Left ventricle myocardium superior (tissue), 1 donor: ENCODE data around the gene AIDA. TPM values are rescaled to one million over a fixed set of nuclear protein-coding genes. Genes with fewer than 3 reads are reported as not detected.
A peak's percentile ranks its signal among the peaks of the same experiment; 100 is the strongest.

Experiments used
- ATAC-seq: fragments of 200-7000 bp; cut with Tn5 transposase; one replicate; pipeline ENCODE4 v1.9.1; 2020; ENCODE audit warnings: mild to moderate bottlenecking, moderate library complexity
- DNase-seq: peaks from one replicate; pipeline ENCODE4 v3.0.0-alpha.2; 2020
- intact Hi-C: fragments of 100-400 bp; cut with micrococcal nuclease; formaldehyde crosslinking; loops from one replicate; pipeline ENCODE4 v1.11.0; 2022
- total RNA-seq: library from RNA; stranded (reverse); fragmentation: NEBNext Ultra II Directional; extraction: Animal tissue kit (Norgen Biotek cat#: 25700); gene quantifications from one replicate; pipeline ENCODE4 v1.2.1, GENCODE V29; 2021
- donor health status: DM: no; HTN: yes; CAD: no; lungs with severe emphysema.

Gene AIDA
- total RNA-seq, 1 donor from 2014 or later = 52.7 TPM

DNA sequence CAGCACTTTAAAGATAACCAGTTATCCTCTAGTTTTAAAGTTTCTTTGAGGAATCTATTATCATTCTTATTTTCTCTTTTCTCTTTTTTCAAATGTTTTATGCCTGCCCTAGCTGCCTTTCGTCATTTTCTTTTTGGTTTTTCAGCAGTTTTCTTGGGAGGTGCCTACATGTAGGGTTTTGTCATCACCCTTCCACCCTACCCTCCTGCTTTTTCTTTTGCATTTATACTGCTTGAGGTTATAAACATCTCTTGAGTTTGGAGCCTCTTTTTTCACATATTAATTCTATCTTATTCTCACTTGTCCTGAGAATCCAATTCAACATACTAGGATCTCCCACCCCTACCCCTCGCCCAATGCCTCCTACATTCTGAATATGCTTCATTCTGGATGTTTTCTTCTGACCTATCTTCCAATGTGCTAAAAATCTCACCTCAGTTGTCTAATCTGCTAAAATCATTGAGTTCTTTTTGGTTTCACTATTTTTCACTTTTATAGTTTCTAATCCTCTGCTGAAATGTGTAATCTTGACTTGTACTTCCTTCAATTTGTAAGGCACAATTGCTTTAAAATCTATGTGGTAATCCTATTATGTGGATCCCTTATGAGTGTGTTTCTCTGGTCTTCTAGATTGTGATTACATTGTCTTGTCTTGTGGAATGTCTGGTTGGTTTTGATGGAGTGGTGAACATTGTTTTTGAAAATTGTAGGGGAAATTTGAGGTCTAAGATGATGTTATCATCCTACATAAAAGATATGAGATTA lies 55.7 kb downstream of the AIDA start:
- intact Hi-C loops = loop anchor here (10.0 kb wide), 1 partner anchor 68 kb away; no protein-coding TSS in a partner anchor
- ATAC-seq = no peak
- no peak for DNase-seq

DNA sequence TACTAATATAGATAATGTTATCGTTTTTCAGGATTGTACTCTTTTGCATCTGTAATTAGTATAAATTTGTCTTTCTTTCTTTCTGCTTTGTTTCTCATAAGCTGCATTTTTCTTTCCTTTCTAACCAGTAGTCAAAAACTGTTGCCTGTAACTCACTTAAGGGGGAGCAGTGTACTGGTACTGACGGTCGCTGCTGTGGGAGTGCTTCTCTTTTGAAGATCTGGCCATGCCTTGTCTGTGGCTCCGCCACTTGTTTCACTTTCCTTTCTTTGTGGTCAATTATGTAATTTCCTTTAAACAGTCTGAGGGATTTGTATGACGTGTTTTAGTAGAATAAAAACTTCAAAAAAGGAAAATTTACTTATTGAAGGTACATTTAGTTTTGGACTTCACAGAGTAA lies 57.4 kb downstream of the AIDA start:
- DNase-seq (no peak), ATAC-seq (peak; percentile 45)
- intact Hi-C loops = loop anchor here (10.0 kb wide), 1 partner anchor 70 kb away; no protein-coding TSS in a partner anchor

DNA sequence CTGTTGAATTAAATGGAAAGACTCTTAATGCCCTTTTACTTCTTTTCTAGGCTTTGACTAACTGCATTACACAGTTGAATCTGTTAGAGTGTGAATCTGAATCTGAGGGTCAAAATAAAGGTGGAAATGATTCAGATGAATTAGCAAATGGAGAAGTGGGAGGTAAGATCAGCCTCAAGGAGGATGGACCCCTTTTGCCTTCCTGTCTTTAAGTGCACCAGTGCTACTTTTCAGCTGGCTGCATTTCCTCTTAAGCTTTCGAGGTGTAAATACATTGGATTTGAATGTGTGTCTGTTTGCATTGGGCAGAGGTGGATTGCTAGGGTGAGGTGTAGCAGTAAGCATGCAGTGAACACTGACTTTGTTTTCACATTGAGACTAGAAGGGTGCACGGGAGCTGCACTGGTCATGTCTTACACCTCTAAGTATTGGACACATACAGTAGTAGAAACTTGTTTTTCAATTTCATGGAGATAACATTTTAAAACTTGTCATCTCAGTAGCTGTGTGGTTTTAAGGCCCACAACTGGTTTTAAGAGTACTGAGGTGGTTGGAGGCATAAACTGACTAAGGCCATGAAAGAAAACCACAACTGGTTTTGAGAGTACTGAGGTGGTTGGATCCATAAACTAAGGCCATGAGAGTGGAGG lies 59.0 kb downstream of the AIDA start:
- DNase-seq = no peak
- ATAC-seq = no peak
- intact Hi-C loops = loop anchor here (10.0 kb wide), 1 partner anchor 71 kb away; no protein-coding TSS in a partner anchor

DNA sequence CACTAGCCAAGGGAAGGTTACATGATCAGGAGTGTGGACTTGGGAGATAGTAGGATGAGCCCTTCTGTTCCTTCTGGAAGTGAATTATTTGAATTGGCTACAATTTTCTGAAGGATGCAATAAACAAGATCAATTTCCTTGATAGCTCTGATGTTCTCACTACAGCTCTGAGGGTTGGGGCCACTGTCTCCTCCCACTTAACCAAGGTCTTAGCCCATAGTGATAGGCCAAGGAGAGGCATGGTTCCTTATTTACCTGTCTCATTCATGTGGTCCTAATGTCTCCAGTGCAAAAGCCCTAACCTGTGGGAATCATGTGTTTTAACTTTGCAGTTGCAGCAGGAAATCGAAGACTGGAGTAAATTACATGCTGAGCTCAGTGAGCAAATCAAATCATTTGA lies 59.6 kb downstream of the AIDA start:
- intact Hi-C loops = loop anchor here (10.0 kb wide), 1 partner anchor 72 kb away; no protein-coding TSS in a partner anchor
- DNase-seq = no peak
- ATAC-seq = no peak

DNA sequence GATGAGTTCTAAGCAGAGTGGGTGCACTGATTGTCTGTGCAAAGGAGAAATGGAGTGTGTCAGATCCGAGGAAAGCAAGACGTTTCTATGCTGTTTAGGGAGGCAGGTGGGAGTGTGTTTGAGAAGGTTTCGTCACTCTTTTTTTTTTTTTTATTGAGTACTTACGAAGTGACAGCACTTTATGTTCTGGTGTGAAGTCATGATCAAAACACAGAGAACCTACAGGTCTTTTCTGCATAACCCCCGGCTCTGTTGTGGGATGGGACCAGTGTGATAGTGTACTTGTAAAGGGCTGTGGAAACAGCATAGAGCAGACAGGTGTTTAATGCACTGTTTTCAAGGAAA lies 67.7 kb downstream of the AIDA start:
- DNase-seq = no peak
- intact Hi-C loops = no loop called here
- ATAC-seq = no peak

DNA sequence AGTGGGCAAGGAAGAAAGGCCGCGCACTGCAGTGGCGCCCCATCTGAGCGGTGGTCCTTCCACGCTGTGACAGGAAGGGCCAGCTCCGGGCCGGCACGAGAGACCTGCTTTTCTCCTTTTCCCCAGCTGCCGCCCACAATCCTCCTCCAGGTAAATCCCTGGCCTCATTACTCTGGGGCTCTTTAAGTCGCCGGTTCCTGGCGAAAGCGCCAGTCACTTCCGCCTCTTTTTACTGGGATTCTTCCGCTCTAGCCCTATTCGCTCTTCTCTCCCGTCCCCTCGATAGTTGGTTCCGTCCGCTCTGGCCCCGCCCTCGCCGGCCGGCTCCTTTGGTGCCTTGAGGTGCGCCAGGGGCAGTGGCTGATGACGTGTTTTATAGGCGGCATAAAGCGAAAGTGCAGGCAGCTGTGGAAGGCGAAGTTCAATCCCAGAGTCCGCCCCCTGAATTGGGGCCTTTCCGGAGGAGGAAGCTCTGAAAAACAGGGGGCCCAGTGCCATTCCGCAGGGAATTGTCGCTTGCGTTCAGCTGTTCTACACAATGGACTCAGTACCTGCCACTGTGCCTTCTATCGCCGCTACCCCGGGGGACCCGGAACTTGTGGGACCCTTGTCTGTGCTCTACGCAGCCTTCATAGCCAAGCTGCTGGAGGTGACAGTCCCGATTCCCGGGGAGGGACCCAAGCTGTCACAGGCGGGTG lies 68.2 kb downstream of the AIDA start:
- ATAC-seq (peak; percentile 100), DNase-seq (peak; percentile 97)
- intact Hi-C loops = no loop called here

DNA sequence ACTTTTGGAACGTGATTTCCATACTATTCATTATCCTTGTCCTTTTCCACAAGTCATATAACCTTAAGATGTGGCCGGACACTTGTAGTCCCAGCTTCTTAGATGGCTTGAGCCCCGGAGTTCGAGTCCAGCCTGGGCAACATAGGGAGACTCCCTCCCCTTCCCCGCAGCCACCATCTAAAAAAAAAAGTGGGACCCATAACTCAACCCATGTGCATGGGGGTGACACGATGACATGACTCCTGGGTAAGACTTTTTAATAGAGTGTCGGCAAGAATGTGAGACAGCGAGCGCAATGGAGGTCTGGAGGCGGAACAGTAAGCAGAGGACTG lies 68.7 kb downstream of the AIDA start:
- ATAC-seq (no peak), DNase-seq (peak; percentile 28)
- intact Hi-C loops = no loop called here

DNA sequence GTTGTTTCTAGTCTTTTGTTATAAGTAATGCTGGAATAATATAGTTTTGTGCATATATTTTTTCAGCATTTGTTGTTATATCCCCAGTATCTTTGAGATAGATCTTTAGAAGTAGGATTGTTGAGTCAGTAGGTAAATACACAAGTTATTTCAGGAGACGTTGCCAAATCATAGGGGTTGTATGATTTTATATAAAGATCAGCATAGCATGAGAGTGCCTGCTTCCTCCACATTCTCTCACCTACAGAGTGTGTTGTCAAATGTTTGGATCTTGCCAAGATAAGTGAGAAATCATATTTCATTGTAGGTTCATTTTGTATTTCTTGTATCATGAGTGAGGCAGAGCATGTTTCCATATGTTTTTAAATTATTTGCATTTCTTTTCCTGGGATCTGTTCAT lies 69.8 kb downstream of the AIDA start:
- intact Hi-C loops = no loop called here
- no peak for ATAC-seq
- no peak for DNase-seq

DNA sequence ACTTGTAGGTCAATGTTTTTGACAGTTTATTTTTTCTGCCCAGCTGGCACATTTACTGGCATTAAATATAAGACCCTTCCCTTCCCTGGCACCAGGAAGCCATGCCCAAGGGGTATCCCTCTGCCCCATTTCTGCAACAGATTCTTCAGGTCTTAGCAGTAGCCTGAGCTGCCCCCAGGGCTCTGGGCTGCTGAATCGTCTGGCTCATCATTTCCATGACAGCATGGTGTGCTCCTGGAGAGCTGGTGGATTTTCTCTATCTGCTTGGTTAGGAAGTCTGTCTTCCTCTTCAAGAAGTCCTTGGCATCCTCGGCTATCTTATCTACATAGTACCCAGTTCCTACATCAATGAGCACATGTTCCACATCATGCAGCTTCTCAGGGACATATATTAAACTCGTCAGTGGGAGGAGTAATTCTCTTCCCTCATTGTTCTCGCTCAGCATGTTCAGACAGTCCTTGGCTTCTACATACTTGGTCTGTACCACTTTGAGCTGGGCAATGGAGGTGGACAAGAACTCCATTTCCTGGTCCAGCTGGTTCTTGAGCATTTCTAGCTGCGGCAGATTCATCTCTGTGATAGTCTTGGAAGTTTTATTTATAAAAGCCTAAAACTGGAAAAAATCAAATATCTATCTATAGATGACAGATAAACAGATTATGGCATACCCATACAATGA lies 70.9 kb downstream of the AIDA start:
- ATAC-seq (no peak), DNase-seq (no peak)
- intact Hi-C loops = no loop called here

DNA sequence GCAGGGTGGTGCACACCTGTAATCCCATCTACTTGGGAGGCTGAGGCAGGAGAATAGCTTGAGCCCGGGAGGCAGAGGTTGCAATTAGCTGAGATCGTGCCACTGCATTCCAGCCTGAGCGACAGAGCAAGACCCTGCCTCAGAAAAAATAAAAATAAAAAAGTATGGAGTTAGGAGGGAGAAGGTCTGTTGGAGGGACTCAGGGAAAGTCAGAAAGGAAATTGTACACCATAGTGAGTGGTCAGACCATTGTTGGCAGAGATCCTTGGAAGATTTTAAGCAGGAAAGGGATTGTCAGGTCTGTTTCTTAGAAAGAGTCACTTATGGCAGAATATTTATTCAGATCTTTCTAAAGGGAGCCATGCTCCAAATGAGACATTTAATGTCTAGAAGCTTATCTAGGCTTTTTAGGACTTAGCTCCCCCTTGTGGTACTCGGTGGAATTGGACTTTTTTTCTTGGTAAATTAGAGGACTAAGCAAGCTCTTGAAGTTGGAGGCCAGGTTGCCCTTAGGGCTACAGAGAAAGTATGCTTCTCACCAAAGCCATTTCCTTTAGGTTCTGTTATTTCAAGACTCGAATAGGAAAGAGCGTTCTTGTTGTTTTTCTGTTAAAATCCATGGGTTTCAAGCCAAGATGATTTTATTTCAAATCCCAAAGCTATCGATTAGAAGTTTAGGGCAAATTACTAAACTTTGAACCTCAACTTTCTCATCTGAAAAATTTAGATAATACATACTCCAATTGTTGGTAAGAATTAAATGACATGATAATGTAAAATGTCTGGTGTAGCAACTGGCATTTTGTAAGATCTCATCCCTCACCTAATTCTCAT lies 77.9 kb downstream of the AIDA start:
- intact Hi-C loops = loop anchor here (5.0 kb wide), 1 partner anchor 167 kb away; no protein-coding TSS in a partner anchor
- DNase-seq = no peak
- peak; percentile 72 for ATAC-seq

DNA sequence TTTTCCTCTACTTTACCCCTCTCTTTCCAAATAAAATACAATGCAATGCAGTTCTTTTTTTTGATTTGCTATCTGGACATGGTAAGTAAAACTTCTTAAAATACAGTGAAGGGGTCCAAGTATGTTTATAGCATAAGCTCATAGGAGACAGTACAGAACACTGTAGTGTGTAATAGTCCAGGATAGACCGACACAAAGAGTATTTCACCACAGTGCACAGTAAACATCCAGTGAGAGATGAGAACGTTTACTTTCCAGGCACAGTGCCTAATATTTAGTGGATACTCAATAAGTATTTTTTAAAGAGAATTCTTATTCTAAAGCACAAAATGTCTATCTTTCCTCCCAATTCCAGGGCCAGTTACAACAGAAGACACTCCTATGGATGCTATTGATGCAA lies 79.5 kb downstream of the AIDA start:
- intact Hi-C loops = loop anchor here (5.0 kb wide), 1 partner anchor 165 kb away; no protein-coding TSS in a partner anchor
- no peak for ATAC-seq
- DNase-seq = no peak

DNA sequence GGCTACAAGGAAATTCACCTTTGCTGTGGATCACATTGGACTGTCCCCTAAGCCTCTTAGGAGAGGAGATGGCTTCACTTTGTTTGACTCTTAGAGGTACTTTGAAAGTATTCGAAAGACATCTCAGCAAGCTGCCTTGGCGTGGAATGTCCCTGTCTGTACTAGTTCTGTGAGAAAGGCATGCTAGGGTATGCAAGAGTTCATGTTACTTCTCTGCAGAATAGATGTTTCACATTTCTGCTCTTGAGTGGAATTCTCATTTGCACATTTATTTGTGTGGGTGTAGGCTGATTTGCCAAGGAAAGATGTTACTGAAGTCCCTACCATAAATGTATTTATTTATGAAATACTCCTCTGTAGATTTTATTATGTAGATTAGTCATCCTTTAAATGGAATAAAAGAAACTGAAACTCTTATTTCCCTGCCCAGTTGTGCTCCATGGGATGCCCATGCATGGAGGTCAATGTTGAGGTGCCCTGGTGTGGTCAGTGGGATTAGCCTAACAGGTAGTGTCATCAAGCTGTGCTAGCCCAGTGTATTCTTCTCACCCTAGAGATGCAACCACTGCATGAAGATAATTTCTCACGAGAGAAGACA lies 80.6 kb downstream of the AIDA start:
- no peak for ATAC-seq
- no peak for DNase-seq
- intact Hi-C loops = loop anchor here (5.0 kb wide), 1 partner anchor 164 kb away; no protein-coding TSS in a partner anchor

DNA sequence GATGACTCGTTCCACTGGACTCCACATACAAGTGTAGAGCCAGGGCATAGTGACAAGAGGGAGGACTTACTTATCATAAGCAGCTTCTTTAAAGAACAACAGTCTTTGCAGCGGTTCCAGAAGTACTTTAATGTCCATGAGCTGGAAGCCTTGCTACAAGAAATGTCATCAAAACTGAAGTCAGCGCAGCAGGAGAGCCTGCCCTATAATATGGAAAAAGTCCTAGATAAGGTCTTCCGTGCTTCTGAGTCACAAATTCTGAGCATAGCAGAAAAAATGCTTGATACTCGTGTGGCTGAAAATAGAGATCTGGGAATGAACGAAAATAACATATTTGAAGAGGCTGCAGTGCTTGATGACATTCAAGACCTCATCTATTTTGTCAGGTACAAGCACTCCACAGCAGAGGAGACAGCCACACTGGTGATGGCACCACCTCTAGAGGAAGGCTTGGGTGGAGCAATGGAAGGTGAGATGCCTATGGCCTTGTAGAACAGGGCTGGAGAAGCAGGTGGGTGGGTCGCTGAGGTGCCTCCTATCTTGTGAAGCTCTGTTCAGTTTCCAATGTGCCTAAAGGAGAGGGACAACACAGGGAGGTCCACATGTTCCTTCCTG lies 82.3 kb downstream of the AIDA start:
- intact Hi-C loops = loop anchor here (5.0 kb wide), 1 partner anchor 163 kb away; no protein-coding TSS in a partner anchor
- no peak for ATAC-seq

DNA sequence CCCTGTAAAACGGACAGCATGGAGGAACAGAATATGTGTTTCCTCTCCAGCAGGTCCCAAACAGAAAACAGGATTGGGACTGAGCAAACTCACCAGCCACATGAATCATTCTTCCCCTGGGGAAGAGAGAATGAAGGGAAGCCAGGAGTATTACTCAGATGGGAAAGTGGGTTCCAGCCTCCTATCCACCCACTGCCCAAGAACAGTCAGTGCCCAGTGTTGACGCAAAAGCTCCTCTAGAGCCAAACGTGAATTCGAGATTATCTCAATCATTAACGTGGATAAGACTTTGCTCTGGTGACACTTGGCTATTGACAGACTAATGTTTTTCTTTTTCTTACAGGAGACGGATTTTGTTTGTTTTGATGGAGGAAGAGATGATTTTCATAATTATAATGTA lies 85.1 kb downstream of the AIDA start:
- ATAC-seq (peak; percentile 85), DNase-seq (no peak)
- intact Hi-C loops = no loop called here

More for the DNA sequence above, 82.3 kb downstream of the AIDA start:
- DNase-seq = no peak

DNA sequence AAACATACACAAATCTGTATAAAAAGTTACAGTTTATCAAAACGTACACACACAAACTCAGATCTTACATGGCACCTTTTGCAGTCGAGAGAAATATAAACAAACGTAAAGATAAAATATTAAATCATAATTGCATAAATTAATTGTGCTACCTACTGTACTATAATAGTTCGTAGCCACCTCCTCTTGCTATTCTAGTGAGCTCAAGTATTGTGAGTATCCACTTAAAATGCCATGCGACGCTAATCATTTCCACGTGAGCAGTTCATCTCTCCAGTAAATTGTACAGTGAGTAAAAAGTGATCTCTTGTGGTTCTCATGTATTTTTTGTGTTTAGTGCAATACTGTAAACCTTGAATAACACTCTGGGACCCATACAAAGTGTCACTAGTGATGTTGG lies 88.1 kb downstream of the AIDA start:
- DNase-seq = no peak
- intact Hi-C loops = no loop called here
- peak; percentile 71 for ATAC-seq

DNA sequence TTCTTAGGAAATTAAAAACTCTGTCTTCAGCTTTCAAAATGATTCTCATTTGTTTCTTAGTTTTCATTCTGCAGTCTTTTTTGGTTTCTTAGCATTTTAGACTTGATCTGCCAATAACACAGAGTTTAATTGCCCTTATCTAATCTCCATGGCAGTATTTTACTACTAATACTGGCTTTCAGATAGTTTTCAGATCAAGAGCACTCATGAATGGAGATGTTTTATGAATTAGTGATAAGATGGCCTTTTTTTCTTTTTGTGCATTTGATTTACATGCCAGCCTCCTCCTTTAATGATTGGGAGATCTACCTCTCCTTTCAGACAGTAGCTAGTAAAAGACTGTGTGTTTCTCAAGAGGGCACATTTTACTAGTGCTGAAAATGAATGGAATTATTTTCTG lies 88.8 kb downstream of the AIDA start:
- intact Hi-C loops = no loop called here
- ATAC-seq (no peak), DNase-seq (no peak)

DNA sequence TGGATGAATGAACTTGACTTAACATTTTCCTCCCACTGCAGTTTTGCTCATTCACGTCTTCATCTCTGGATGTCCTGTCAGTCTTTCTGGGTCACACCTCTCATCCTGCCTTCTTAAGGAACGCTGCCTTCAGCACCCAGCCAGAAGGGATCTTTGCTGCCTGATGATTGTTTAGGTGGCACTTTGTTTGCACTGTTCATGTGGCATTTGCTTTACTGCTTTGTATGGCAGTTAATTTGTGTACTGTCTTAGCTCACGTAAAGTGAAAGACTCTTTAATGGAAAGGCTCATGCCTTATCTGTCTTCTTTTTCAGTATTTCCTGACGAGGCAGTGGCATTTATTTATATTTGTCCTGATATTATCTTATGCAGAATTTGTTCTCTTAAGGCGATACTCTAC lies 89.5 kb downstream of the AIDA start:
- no peak for DNase-seq
- ATAC-seq = no peak
- intact Hi-C loops = no loop called here

DNA sequence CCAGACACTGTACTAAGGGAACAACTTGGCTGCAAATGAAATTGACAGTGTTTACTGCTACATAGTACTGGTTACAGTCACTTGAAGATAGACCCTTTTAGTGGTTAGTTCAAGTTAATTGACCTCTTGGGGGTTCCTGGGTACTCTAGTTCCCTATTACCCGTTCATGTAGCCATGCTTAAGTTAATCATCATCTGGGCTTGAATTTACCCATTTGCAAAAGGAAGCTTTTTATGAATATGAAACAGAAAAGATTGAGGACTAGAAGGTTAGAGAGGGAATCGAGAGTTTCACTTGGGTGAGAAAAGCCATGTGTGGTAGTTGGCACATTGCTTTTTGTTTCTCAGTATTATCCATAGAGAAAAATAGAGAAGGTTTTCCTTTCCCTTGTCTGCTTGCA lies 91.7 kb downstream of the AIDA start:
- DNase-seq = no peak
- ATAC-seq = no peak
- intact Hi-C loops = no loop called here
